Neural progenitor cell (in vitro differentiated cells): ENCODE measurements around the gene CRMP1.

Experiments
- EZH2phosphoT487 ChIP-seq: fragments of 200-600 bp; sonication (generic); IDR thresholded peaks from 2 replicates; pipeline ENCODE4 v1.6.1; 2017; ENCODE audit warnings: antibody characterized with exemption
- TF ChIP-seq, protein P1 (sequence below): fragments of 200-600 bp; sonication (generic); IDR thresholded peaks from 2 replicates; pipeline ENCODE4 v1.5.1; 2017; ENCODE audit warnings: antibody characterized with exemption, mild to moderate bottlenecking

DNA sequence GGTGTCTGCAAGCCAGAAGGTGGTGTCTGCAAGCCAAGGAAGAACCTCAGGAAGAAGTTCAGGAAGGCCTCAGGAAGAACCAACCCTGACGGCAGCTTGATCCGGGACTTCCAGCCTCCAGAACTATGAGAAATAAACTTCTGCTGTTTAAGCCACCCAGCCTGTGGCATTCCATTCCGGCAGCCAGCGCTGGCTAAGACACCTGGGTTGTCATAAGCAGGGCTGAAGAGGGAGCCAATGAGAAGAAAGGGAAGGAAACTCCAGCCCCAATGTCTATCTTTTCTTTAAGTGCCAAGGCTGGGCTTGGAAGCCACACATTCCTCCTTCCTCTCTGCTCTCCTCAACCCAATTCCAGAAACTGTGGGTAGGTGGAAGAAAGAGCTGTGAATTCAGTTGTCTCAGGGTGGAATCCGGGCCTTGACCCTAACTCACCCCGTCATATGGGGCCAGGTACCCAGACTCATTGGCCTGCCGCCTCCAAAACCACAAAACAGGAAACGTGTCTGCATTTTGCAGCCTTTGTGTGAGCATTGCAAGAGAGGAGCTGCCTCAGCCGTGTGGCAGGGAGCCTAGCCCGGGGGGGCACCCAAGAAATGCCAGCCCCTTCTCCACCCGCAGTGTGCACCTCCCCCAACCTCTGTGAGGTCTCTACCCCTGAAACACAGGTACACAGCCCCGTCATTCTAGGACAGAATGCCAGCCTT, 26.8 kb downstream of the CRMP1 start:
- TF ChIP-seq, protein P1, sequence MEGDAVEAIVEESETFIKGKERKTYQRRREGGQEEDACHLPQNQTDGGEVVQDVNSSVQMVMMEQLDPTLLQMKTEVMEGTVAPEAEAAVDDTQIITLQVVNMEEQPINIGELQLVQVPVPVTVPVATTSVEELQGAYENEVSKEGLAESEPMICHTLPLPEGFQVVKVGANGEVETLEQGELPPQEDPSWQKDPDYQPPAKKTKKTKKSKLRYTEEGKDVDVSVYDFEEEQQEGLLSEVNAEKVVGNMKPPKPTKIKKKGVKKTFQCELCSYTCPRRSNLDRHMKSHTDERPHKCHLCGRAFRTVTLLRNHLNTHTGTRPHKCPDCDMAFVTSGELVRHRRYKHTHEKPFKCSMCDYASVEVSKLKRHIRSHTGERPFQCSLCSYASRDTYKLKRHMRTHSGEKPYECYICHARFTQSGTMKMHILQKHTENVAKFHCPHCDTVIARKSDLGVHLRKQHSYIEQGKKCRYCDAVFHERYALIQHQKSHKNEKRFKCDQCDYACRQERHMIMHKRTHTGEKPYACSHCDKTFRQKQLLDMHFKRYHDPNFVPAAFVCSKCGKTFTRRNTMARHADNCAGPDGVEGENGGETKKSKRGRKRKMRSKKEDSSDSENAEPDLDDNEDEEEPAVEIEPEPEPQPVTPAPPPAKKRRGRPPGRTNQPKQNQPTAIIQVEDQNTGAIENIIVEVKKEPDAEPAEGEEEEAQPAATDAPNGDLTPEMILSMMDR, result no peak
- TF ChIP-seq EZH2phosphoT487, result no peak
